Measurements from ENCODE around the gene TRIM46.

TRIM46 gene

DNA sequence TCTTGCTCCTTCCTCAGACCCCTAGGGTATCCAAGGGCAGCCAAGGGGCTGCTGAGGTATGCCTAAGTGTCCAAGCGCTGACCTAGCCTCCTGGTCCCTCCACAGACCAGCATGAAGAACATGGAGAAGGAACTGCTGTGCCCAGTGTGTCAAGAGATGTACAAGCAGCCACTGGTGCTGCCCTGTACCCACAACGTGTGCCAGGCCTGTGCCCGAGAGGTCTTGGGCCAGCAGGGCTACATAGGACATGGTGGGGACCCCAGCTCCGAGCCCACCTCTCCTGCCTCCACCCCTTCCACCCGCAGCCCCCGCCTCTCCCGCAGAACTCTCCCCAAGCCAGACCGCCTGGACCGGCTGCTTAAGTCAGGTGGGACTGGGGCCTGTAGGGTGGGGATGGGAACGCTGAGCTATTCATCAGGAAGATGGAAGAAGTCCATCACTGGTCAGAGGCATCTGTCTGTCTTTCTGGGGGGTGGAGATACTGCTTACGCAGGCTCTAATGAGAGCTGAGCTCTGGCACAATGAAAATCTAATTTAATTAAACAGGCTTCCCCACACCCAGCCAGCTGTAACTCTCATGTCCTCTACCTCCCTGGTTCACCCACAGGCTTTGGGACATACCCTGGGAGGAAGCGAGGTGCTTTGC, 1.8 kb downstream of the TRIM46 start:
- Mint-ChIP-seq H3K27me3 (ENCODE audit: low read depth, poor library complexity) (peaks cover 14% of the 10 kb centered on the region), H3K9me3 (no peaks in the 10 kb centered on the region), H3K27ac (no peak overlapping the region), H3K4me1 (peaks cover 51% of the 10 kb centered on the region), H3K36me3 (ENCODE audit: low read depth) (peaks cover 17% of the 10 kb centered on the region), H3K4me3 (peak overlapping the region; percentile 94)
- TF ChIP-seq, protein P1, sequence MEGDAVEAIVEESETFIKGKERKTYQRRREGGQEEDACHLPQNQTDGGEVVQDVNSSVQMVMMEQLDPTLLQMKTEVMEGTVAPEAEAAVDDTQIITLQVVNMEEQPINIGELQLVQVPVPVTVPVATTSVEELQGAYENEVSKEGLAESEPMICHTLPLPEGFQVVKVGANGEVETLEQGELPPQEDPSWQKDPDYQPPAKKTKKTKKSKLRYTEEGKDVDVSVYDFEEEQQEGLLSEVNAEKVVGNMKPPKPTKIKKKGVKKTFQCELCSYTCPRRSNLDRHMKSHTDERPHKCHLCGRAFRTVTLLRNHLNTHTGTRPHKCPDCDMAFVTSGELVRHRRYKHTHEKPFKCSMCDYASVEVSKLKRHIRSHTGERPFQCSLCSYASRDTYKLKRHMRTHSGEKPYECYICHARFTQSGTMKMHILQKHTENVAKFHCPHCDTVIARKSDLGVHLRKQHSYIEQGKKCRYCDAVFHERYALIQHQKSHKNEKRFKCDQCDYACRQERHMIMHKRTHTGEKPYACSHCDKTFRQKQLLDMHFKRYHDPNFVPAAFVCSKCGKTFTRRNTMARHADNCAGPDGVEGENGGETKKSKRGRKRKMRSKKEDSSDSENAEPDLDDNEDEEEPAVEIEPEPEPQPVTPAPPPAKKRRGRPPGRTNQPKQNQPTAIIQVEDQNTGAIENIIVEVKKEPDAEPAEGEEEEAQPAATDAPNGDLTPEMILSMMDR (IDR thresholded peaks at IDR 0.05) = no peak
- DNase-seq = no peak

DNA sequence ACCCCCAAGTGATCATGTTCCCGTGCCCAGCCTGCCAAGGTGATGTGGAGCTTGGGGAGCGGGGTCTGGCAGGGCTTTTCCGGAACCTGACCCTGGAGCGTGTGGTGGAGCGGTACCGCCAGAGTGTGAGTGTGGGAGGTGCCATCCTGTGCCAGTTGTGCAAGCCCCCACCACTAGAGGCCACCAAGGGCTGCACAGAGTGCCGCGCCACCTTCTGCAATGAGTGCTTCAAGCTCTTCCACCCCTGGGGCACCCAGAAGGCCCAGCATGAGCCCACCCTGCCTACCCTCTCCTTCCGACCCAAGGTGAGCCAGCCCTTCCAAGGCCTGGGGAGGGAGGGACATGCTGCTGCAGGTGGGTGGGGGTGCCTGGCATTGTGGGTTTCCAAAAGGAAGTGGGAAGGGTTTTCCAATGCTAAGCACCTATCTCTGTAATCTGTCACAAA, 2.3 kb downstream of the TRIM46 start:
- DNase-seq = no peak
- TF ChIP-seq, protein P1 (IDR thresholded peaks at IDR 0.05) = no peak
- H3K36me3 Mint-ChIP-seq (ENCODE audit: low read depth) = peaks cover 14% of the 10 kb centered on the region
- H3K4me3 Mint-ChIP-seq = peak overlapping the region; percentile 94
- no peak overlapping the region for H3K27ac Mint-ChIP-seq
- H3K9me3 Mint-ChIP-seq = no peaks in the 10 kb centered on the region
- H3K4me1 Mint-ChIP-seq = peaks cover 51% of the 10 kb centered on the region
- peaks cover 14% of the 10 kb centered on the region for H3K27me3 Mint-ChIP-seq (ENCODE audit: low read depth, poor library complexity)

DNA sequence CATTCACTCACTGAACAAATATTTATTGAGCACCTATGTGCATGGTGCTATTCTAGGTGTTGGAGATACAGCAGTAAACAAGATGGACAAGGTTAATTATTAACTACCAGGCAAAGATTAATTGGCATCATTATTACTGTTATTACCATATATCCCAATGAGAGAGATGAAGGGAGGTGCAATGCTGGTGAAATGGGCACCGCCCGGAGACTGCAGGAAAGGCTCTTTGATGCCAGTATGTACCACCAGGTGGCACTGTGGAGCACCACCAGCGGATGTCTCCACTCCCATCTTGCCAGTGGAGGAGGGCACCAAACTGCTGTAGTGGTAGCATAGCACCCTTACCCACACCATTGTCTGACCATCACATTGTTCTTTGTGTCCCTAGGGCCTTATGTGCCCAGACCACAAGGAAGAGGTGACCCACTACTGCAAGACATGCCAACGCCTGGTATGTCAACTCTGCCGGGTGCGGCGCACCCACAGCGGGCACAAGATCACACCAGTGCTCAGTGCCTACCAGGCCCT, 3.0 kb downstream of the TRIM46 start:
- peaks cover 20% of the 10 kb centered on the region for H3K36me3 Mint-ChIP-seq (ENCODE audit: low read depth)
- DNase-seq = peak; percentile 89
- peaks cover 14% of the 10 kb centered on the region for H3K27me3 Mint-ChIP-seq (ENCODE audit: low read depth, poor library complexity)
- H3K4me1 Mint-ChIP-seq = peaks cover 50% of the 10 kb centered on the region
- no peak overlapping the region for H3K27ac Mint-ChIP-seq
- peak overlapping the region; percentile 60 for H3K4me3 Mint-ChIP-seq
- TF ChIP-seq, protein P1 (IDR thresholded peaks at IDR 0.05) = peak; percentile 89
- no peaks in the 10 kb centered on the region for H3K9me3 Mint-ChIP-seq

DNA sequence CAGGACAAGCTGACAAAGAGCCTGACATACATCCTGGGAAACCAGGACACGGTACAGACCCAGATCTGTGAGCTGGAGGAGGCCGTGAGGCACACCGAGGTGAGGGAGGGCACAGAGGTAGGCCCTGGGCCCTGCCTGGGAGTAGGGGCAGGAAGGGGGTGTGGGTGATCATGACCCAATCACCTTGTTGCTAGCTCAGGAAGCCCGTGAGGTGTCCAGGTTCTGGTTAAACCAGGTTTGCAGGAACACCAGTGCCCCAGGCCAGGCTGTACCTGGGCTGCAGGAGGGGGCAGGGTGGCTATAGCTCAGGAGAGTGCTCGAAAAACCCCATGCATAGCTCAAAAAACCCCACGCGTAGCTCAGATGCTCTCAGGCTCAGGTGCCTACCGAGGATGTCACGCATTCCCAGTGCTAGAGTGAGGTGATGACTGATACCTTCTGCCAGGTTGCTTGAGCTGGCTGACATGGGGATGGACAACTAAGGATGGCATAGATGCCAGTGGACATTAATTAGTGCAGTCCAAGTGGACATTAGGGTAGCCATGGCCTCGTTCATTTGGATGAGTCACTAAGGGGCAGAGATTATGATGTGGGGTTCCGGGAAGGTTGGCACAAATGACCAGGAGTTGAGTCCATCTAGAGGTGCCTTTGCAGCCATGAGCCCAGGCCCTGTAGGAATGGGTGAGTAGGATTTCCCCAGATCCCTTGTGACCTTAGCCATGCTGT, 3.7 kb downstream of the TRIM46 start:
- no peaks in the 10 kb centered on the region for H3K9me3 Mint-ChIP-seq
- peaks cover 26% of the 10 kb centered on the region for H3K36me3 Mint-ChIP-seq (ENCODE audit: low read depth)
- H3K27me3 Mint-ChIP-seq (ENCODE audit: low read depth, poor library complexity) = peaks cover 14% of the 10 kb centered on the region
- H3K27ac Mint-ChIP-seq = no peak overlapping the region
- peaks cover 43% of the 10 kb centered on the region for H3K4me1 Mint-ChIP-seq
- no peak for DNase-seq
- no peak overlapping the region for H3K4me3 Mint-ChIP-seq
- TF ChIP-seq, protein P1 (IDR thresholded peaks at IDR 0.05) = no peak

DNA sequence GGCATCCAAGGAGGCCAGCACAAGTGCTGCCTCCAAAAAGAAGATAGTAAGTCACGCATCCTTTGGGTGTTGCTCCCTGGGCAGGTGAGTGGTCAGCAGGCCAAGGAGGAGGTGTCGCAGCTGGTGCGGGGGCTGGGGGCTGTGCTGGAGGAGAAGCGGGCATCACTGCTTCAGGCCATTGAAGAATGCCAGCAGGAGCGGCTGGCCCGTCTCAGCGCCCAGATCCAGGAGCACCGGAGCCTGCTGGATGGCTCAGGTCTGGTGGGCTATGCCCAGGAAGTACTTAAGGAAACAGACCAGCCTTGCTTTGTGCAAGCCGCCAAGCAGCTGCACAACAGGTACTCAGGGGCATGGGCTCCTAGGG, 4.3 kb downstream of the TRIM46 start:
- DNase-seq = no peak
- no peaks in the 10 kb centered on the region for H3K9me3 Mint-ChIP-seq
- peaks cover 40% of the 10 kb centered on the region for H3K4me1 Mint-ChIP-seq
- H3K27me3 Mint-ChIP-seq (ENCODE audit: low read depth, poor library complexity) = peaks cover 14% of the 10 kb centered on the region
- no peak overlapping the region for H3K4me3 Mint-ChIP-seq
- H3K36me3 Mint-ChIP-seq (ENCODE audit: low read depth) = peaks cover 28% of the 10 kb centered on the region
- H3K27ac Mint-ChIP-seq = no peak overlapping the region
- TF ChIP-seq, protein P1 (IDR thresholded peaks at IDR 0.05) = no peak

Measured in nephron progenitor cell (in vitro differentiated cells).